ENCODE results near the gene ADAMTS10. TPM values are rescaled to one million over a fixed set of nuclear protein-coding genes. Genes with fewer than 3 reads are reported as not detected.

ADAMTS10 gene
- total and polyA plus RNA-seq, 4 donors, result 1.2 to 10.1 (median 3.6) TPM

- Histone ChIP-seq H3K4me3 (ENCODE audit: low read depth in 1 of 3, low read length in 3 of 3) (no peak overlapping the region), H3K9me3 (ENCODE audit: control insufficient read depth in 4 of 4, low read length in 3 of 4) (no peaks in the 10 kb centered on the region), H3K36me3 (ENCODE audit: control insufficient read depth in 4 of 4, insufficient read depth in 3 of 4, low read depth in 1 of 4, low read length in 3 of 4) (peaks cover 0 to 2% (median 0%) of the 10 kb centered on the region in 4 donors), H3K27me3 (ENCODE audit: control insufficient read depth in 4 of 4, insufficient read depth in 4 of 4, low read length in 3 of 4) (no peaks in the 10 kb centered on the region), H3K9ac (ENCODE audit: low read depth in 1 of 2, low read length in 2 of 2) (no peak overlapping the region), H3K4me1 (ENCODE audit: control insufficient read depth in 4 of 4, insufficient read depth in 4 of 4, low read length in 3 of 4) (no peaks in the 10 kb centered on the region), H3K27ac (ENCODE audit: low read depth in 1 of 2, low read length in 2 of 2) (no peak overlapping the region)
- WGBS, result 96% methylated on average over 12 of the region's 12 CpGs
- TF ChIP-seq MAX (IDR thresholded peaks at IDR 0.05), result no peak
- no peak for TF ChIP-seq HNF4G (IDR thresholded peaks at IDR 0.05)
- no peak for TF ChIP-seq JUND (IDR thresholded peaks at IDR 0.05)
- no peak for TF ChIP-seq NR2F2 (IDR thresholded peaks at IDR 0.05)
- TF ChIP-seq FOXA1 (IDR thresholded peaks at IDR 0.05), result no peak
- TF ChIP-seq EGR1 (IDR thresholded peaks at IDR 0.05; ENCODE audit: low read depth in 2 of 2), result no peak
- TF ChIP-seq GABPA (IDR thresholded peaks at IDR 0.05 in 1 of 2, conservative IDR thresholded peaks at IDR 0.05 in 1 of 2), result no peak
- no peak for TF ChIP-seq FOXA2 (IDR thresholded peaks at IDR 0.05)
- no peak for TF ChIP-seq RXRA (IDR thresholded peaks at IDR 0.05)
- TF ChIP-seq CTCF (IDR thresholded peaks at IDR 0.05; ENCODE audit: low read depth, low read length, missing input control), result no peak
- TF ChIP-seq ZBTB33 (IDR thresholded peaks at IDR 0.05), result no peak
- no peak for TF ChIP-seq ATF3 (IDR thresholded peaks at IDR 0.05)
- TF ChIP-seq REST (IDR thresholded peaks at IDR 0.05), result no peak
- TF ChIP-seq TAF1 (conservative IDR thresholded peaks at IDR 0.05), result no peak
- no peak for TF ChIP-seq HNF4A (conservative IDR thresholded peaks at IDR 0.05)
- DNase-seq (ENCODE audit: low spot score), result no peak
Observed at GRCh38 chr19:8539621-8540149, 70.8 kb downstream of the ADAMTS10 start.

GRCh38 chr19:8537099-8537498, 73.4 kb downstream of the ADAMTS10 start:
- DNase-seq (ENCODE audit: low spot score), result no peak
- Histone ChIP-seq H3K27me3 (ENCODE audit: control insufficient read depth in 4 of 4, insufficient read depth in 4 of 4, low read length in 3 of 4) (no peaks in the 10 kb centered on the region), H3K9me3 (ENCODE audit: control insufficient read depth in 4 of 4, low read length in 3 of 4) (no peaks in the 10 kb centered on the region), H3K27ac (ENCODE audit: low read depth in 1 of 2, low read length in 2 of 2) (no peak overlapping the region), H3K4me3 (ENCODE audit: low read depth in 1 of 3, low read length in 3 of 3) (no peak overlapping the region), H3K36me3 (ENCODE audit: control insufficient read depth in 4 of 4, insufficient read depth in 3 of 4, low read depth in 1 of 4, low read length in 3 of 4) (peaks cover 0 to 2% (median 0%) of the 10 kb centered on the region in 4 donors), H3K9ac (ENCODE audit: low read depth in 1 of 2, low read length in 2 of 2) (no peak overlapping the region), H3K4me1 (ENCODE audit: control insufficient read depth in 4 of 4, insufficient read depth in 4 of 4, low read length in 3 of 4) (peaks cover 0 to 2% (median 0%) of the 10 kb centered on the region in 4 donors)
- 94% methylated on average over 3 of the region's 3 CpGs for WGBS
- no peak for TF ChIP-seq FOXA2 (IDR thresholded peaks at IDR 0.05)
- no peak for TF ChIP-seq NR2F2 (IDR thresholded peaks at IDR 0.05)
- no peak for TF ChIP-seq YY1 (IDR thresholded peaks at IDR 0.05)
- TF ChIP-seq MAX (IDR thresholded peaks at IDR 0.05), result no peak
- no peak for TF ChIP-seq RXRA (IDR thresholded peaks at IDR 0.05)
- no peak for TF ChIP-seq EGR1 (IDR thresholded peaks at IDR 0.05; ENCODE audit: low read depth in 2 of 2)
- no peak for TF ChIP-seq HNF4G (IDR thresholded peaks at IDR 0.05)

Measured in liver (tissue), 9 donors.